Activated CD8-positive, alpha-beta memory T cell treated with anti-CD3 and anti-CD28 coated beads for 48 hours (primary cell): ENCODE measurements around the gene GCC1.
A peak's percentile ranks its signal among the peaks of the same experiment; 100 is the strongest.

Experiments
- DNase-seq, 3 experiments: peaks; one replicate each; pipeline ENCODE4 v3.0.0-alpha.2; 2020; ENCODE audit warnings: low read depth in 2 of 3, low spot score in 2 of 3

Gene GCC1, protein sequence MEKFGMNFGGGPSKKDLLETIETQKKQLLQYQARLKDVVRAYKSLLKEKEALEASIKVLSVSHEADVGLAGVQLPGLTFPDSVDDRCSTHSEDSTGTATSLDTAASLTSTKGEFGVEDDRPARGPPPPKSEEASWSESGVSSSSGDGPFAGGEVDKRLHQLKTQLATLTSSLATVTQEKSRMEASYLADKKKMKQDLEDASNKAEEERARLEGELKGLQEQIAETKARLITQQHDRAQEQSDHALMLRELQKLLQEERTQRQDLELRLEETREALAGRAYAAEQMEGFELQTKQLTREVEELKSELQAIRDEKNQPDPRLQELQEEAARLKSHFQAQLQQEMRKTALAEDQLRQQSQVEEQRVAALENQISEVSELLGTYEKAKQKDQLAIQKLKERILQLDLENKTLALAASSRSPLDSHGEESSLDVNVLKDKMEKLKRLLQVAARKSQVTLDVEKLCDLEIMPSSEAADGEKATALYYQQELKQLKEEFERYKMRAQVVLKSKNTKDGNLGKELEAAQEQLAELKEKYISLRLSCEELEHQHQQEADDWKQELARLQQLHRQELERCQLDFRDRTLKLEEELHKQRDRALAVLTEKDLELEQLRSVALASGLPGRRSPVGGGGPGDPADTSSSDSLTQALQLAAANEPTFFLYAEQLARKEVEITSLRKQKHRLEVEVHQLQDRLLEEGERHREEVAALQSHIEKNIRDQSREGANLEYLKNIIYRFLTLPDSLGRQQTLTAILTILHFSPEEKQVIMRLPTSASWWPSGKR

DNA sequence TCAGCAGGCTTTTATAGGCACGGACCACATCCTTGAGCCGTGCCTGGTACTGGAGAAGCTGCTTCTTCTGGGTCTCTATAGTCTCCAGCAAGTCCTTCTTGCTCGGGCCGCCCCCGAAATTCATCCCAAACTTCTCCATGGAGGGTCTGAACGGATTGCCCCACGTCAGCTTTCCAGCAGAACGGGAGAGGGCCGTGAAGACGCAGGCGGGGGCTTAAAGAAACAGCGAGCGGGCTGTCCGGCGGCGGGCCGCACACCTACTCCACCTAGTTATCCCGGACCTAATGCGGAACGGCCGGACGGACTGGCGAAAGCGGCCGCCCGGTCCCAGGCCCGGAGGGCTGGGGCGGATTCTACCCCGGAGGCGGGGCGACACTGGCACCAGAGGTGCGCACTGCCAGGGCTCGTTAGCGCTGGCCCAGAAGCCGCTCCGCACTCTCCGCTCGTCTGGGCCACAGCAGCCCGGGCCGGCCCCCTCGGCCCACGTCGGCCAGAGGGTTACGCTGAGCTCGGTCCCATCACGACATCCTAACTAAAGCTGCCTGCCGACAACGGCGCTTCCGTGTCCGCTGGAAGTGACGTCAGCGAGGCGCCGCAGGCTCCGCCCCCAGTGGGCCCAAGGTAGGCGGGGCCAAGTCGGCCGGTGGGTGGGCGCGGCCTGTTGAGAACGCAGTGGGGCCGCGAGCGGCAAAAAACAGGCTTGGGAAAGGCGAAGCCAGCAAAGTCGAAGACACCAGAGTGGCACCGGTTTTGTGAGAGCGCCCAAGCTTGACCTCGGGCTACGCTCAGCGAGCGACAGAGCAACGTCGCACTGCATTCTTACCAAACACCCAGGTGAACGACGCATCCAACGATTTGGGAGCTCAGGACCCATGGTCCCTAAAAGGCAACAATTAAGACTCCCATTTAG, at the start of gene GCC1:
TSS of gene GCC1 (minus strand) at position 553 of the 910 bp plus-strand sequence. CDS start at position 139, 414 bp downstream.
- peak; percentile 85 to 89 (median 86) for DNase-seq

DNA sequence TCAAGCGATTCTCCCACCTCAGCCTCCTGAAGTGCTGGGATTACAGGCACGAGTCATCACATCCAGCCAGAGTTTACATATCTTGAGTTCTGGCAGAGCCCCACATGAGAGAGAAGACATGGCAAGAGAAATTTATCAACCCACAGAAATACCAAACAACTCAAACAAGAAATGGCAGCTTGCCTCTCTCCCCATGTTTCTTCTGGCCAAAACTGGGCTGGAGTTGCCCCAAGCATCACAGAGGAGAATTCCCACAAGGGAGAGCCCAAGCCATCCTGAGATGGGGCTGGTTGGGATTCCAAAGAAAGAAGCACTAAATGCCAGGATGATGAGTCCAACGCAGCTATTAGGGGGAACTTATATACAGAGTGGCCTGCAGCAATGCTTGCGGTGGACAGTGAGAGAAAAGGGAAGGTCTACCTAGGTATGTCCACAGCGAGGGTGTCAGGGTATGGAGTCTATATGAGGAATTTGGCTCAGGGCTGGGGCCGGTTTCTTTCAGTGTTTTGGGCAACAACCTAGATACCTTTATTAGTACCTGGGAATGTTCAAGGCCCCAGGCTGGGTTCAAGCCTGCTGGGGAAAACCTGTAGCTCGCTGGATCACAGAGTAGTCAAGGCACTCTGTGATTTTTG, 47.0 kb upstream of the GCC1 start:
- DNase-seq: no peak

DNA sequence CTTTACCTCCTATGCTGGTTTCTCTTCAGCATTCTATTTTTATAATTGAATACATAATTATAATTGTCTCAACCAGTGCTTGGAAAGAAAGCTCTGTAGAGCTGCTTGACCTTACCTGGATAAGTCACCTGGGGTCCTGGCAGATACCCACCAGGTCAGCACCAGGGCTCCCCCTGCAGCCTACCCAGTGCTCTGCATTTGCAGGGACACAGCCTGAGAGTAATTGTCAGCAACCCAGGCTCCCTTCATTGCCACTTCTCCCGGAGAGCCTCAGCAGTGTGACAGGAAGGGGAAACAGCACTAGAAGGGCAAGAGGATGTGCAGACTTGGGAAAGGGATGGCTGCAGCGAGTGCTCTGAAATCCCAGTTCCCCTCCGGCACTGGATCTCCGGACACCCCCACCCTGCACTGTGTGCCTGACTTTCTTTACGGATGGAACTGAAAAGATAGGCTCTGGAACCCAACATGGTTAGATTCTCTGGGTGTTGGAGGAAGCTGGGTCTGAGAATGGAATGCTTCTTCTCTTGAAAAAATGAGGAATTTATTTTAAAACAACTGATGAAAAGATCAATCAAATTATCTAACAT, 44.0 kb upstream of the GCC1 start:
- DNase-seq: no peak

DNA sequence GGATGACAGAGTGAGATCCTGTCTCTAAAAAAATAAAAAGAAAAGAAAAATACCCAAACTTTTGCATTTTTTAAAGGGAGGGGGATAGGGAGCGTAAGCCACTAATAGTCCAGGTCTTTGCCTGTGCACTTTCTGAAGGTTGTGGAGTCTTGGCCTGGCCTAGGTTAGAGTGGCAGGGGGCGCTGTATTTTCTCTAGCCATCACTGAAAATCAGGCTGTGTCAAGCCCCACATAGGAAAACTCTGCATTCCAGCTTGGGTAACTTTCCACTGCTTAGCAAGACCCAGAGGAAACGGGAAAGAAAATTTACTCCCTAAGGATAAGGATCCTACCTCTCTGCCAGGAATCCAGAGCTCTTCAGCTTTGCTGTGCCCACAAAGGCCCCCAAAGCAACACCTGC, 43.0 kb upstream of the GCC1 start:
- DNase-seq: no peak

DNA sequence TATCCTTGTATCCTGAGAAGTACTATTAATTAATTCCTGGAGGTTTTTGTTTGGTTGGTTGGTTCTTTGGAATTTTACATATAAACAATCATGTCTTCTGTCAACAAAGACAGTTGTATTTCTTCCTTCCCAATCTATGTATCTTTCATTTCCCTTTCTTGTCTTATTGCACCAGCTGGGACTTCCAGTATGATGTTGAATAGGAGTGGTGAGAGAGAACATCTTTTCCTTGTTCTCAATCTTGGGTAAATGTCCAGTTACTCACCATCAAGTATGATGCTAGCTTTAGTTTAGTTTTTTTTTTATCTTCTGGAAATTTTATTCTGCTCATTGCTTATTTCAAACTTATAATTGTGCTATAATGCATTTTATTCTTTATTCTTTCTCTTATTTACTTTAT, 39.9 kb upstream of the GCC1 start:
- DNase-seq: no peak

DNA sequence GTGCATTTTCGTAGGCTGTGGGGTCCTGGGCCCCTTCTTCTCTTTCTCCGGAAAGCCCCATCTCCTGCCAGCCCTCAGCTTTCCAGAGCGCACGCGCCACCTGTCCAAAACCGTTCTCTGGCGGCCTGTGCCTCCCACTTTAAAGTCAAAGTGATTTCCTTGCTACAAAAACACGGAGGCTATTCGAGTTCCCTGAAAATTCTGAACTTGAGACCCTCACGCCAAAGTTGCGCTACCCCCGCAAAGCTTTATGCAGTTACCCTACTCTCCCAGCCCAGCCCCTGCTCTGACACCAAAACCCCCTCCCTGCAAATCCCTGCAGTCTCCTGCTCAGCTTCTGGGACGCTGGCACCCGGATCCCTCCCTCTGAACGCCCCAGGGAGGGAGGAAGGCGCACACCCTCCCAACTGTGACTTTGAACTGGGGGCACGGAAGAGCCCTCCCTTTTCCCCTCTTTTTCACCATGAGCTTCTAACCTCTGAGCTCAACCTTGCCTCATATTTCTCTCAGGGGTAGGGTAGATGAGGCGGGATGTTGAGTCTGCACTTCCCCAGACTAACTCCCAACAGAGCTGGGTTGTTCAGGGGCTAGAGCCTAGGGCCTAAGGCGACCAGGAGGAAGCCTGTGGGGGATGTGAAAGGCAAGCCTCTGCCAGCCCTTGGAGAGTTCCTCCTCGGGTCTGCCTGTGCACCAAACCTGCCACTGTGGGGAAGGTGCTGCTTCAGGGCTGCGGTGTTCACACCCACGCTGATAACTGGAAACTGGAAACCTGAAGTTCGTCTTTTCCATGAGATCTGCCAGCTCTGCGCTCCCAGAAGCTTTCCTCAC, 35.2 kb upstream of the GCC1 start:
- DNase-seq: no peak

DNA sequence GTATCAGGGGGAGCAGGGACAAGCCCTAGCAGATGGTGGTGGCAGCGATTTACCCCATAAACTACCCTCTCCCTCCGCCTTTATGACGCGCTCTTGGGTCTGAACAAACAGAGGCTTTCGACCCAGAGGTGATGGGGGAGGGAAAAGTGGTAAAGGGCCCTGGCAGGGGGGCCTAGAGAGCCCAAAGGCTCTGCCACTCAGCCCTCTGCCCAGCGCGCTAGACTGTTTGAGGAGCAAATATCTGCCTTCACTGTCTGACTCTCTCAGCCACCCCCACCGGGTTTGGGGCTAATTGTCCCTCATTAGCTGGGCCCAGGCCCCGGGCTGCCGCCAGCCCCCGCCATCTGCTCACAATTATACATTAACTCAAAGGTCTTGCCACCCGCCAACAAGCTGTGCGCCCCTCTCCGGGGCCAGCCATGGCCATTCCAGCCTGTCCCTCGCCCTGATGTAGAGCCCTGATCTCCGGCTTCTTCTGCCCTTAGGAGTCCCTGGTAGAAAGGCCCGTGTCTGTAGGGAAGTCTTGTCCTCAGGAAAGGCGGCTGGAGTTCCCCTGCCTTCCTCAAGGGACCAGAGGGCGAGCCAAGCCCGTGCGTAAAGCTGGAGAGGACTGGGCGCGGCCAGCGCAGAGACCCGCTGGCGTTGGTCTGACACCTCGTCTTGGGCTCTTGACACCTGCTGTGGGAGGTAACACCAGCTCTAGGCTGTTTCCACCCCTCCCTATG, 34.4 kb upstream of the GCC1 start:
- no peak for DNase-seq

DNA sequence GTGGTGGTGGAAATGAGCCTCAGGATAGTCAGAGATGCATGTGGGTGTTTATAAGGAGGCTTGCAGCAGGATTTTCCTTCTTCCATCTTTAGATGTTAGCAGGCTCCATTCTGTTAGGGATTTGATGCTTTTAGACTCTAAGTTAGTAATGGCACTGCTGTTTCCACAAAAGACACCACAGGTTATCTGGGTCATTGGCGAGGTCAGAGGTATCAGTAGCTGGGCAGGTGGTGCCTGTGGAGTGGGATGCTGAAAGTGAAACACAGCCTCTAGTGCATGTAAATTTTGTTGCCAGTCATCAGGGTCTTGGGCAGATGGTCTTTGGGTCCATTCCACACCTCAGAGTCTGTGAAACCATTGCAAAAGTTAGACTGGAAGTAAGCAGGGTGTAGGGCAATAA, 33.4 kb upstream of the GCC1 start:
- no peak for DNase-seq

DNA sequence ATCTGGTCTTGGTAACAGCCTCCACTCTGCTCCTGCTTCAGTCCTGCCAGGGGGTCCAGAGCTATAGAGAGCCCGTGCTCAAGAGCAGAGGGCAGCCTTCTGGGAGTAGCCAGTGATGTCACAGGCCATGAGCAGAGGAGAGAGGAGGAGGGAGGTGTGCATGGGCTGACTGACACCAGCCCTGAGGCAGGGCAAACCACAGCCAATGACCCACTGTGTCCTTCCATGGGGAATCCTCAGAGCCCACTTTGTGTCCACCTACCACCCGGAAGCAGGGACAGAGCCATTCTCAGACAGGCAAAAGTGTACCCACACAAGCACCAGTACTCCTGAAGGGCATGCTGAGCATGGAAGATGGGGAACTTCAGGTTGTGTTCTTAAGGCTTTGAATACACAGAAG, 32.6 kb upstream of the GCC1 start, which contains the start of gene PAX4:
TSS of gene PAX4 (minus strand) at position 101 of the 400 bp plus-strand sequence. CDS start 2,214 bp downstream, outside the sequence.
- DNase-seq: no peak

DNA sequence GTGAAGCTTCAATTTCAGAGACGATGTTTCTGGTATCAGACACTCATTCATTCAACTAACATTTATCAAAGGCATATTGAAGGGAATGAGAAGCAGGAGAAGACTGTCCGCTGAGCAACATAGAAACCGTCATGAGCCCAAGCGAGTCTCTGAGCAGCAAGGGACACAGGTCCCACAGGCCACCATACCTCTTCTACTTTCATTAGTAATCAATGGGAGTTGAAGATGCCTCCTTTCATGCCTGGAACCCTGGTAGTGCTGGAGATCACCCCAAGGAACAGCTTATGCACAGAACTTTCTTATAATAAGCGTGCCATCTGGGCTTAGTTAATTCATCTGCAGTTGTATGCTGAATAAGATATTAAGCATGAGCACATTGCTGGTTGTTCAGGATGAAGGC, 31.3 kb upstream of the GCC1 start:
- DNase-seq: no peak

DNA sequence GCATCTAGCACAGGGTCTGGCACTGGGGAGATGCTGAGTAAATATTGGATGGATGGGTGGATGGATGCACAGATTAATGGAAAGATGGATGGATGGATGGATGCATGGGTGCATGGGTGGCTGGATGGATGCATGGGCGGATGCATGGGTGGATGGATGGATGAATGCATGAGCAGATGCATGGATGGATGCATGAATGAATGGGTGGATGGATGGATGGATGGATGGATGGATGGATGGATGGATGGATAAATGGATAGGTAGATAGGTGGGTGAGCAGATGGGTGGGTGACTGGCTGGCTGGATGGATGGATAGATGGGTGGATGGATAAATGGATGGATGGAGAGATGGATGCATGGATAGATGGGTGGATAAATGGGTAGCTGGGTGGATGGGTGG, 26.9 kb upstream of the GCC1 start:
- no peak for DNase-seq

DNA sequence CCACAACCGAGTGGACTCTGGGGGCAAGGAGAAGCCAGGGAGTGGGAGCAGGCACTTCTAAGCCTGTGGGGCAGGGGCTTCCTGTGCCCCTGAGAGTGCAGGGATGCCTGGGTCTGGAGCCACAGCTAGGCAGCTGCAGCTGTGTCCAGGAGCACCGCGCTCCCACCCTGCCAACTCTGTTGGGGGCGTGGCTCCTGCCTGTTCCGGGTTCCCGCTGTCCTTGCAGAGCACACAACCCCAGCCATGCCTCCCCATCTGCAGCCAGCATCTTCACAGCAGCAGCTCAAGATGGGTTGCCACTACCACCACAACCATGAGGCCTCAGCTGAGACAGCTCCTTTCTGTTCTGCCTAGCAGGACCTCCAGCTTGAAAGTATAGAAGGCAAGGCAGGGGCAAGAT, 23.9 kb upstream of the GCC1 start:
- DNase-seq: no peak

DNA sequence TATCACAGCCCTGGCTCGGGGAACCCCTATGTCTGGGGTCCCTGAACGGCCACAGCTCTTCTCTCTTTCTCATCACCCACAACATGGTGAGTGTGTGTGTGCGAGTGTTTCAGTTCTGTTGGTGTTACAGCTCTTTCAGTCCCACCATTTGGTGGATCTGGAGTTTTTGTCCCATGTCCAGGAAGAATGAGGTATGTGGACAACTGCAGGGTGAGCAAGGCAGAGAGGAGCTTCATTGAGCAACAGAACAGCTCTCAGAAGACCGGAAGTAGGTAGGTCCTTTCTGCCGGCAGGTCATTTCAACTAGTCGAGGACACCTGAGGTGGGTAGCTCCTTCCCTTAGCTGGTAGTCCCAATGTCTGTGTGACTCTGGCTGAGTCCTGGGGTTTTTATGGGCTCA, 23.1 kb upstream of the GCC1 start:
- no peak for DNase-seq

DNA sequence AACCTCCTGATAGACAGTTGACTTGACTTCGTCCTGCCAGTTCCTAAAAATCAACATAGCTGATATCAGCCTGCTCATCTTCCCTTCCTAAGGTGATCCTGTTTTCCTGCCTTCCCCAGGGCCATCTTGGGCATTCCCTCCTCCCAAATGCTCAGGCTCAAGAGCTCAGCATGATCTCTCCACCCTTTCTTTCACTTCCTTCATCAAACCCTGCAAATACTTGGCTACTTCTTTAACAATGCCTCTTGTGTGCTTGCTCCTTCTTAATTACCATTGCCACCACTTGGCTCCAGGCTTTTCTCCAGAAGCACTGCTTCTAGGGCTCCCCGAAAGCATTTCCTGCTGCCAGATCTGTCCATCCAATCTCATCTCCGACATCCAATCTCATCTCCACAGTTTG, 15.5 kb upstream of the GCC1 start:
- DNase-seq: no peak

DNA sequence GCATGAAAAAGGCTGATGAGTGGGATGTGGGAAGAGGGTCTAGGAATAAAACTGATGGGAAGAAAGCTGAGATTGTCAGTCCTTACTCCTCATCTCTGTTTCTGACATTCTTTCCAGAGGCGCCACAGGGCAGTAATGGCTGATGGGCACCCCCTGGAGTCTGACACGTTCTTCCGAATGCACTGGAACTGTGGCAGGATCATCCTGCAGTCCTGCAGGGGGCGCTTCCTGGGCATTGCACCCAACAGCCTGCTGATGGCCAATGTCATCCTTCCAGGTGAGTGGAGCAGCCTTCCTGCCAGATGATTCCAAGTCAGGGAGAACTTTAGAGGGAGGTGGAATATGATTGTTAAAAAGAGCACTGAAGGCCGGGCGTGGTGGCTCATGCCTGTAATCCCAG, 12.9 kb upstream of the GCC1 start:
- DNase-seq: no peak

DNA sequence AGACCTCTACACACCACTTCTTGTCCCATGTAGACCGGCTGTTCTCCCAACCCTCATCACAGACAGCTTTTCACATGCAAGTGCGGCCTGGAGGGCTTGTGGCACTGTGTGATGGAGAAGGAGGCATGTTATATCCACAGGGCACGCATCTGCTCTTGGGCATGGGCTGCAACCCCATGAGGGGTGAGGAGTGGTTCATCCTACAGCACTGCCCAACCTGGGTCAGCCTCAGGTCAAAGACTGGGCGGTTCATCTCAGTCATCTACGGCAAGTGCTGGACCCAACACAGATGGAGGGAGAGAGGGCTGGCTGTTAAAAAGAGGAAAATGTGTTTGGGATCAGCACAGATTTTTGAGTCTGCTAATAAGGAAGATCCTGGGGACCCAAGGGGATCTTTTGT, 10.3 kb upstream of the GCC1 start:
- no peak for DNase-seq

DNA sequence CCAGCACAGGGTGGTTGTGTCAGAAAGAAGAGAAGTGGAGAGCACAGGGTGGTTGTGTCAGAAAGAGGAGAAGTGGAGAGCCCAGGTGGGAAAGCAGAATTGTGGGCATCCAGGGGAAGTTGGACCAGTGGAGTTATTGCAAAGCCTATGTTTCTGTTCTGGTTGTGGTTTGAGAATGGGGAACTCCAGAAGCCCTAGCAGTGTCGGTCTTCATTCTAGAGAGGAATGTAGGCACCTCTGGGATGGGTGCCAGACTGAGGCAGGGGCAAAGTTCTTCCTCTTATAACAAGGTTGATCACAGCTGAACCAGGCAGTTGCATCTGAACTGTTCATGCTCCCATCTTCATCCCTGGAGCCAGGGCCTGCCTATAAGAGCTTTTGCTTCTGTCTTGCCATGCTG, 9.1 kb upstream of the GCC1 start:
- DNase-seq: no peak

DNA sequence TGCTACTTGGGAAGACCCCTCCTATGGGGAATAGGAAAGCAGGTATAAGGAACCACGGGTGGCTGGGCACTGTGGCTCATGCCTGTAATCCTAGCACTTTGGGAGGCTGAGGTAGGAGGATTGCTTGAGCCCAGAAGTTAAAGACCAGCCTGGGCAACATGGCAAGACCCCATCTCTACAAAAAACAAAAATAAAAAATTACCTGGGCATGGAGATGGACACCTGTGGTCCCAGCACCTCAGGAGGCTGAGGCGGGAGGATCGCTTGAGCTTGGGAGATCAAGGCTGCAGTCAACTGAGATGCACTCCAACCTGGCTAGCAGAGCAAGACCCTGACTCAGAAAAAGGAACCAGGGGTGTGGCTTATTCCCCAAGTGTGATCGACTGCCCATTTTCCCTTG, 7.2 kb upstream of the GCC1 start:
- no peak for DNase-seq

DNA sequence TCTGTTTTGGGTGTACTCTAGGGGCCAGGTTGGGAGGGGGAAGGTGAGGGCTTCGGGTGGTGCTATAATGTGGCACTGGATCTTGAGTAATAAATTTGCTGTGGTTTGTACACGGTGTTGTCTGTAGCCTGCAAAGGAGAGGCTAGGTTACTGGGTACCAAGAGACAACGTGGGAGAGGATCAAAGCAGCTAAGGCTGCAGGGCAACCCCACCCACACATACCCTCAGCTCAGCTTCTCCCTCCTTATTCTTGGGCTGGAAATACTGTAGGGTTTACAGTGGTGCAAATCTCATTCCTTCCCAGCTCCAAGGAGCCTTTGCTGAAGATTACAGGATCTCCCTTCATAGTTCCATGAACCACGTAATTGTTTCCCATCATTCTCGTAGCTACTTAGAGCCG, 6.2 kb upstream of the GCC1 start:
- no peak for DNase-seq
